PC-3 (cell line): ENCODE data around the gene OPRD1. TPM values are rescaled to one million over a fixed set of nuclear protein-coding genes. Genes with fewer than 3 reads are reported as not detected.

ENCODE experiments used
- ATAC-seq: fragments of 200-7000 bp; cut with Tn5 transposase; 2 replicates; pipeline ENCODE4 v1.9.1; 2020; ENCODE audit warnings: mild to moderate bottlenecking, moderate library complexity
- BruUV-seq: library from RNA; stranded (reverse); fragments of 400-500 nt; replicated peaks from 2 replicates; lab custom pipeline; 2021; lab: Mats Ljungman, UMichigan
- CTCF ChIA-PET: fragments of 300-600 bp; sonication (Branson Sonifier 250); formaldehyde crosslinking; loops from one replicate; lab custom pipeline; 2022; ENCODE audit warnings: antibody characterized with exemption; lab: Charles Lee
- POLR2A ChIA-PET: fragments of 300-600 bp; sonication (Branson Sonifier 250); formaldehyde crosslinking; loops from one replicate; lab custom pipeline; 2022; ENCODE audit warnings: antibody characterized with exemption; ENCODE audit not compliant: unreplicated experiment; lab: Charles Lee
- DNase-seq: peaks from one replicate; pipeline ENCODE4 v3.0.0-alpha.2; 2015
- H2AFZ ChIP-seq: fragments of 300-600 bp; sonication (generic); 2 replicates; pipeline ENCODE4 v1.6.0; 2016; ENCODE audit warnings: antibody characterized with exemption, low read length
- H3F3A ChIP-seq: fragments of 300-600 bp; sonication (generic); one replicate; pipeline ENCODE4 v1.6.0; 2017; ENCODE audit warnings: antibody characterized with exemption, low read length, control low read depth, mild to moderate bottlenecking; ENCODE audit not compliant: unreplicated experiment
- H3K27ac ChIP-seq: fragments of 300-600 bp; sonication (generic); 2 replicates; pipeline ENCODE4 v1.5.1; 2016; ENCODE audit warnings: mild to moderate bottlenecking, low read length
- H3K27me3 ChIP-seq: fragments of 300-600 bp; sonication (generic); 2 replicates; pipeline ENCODE4 v1.6.1; 2016; ENCODE audit warnings: low read length, mixed read lengths
- H3K36me3 ChIP-seq: fragments of 300-600 bp; sonication (generic); 2 replicates; pipeline ENCODE4 v1.6.1; 2016; ENCODE audit warnings: low read depth, mixed run types, low read length, mixed read lengths
- H3K4me1 ChIP-seq: fragments of 300-600 bp; sonication (generic); 2 replicates; pipeline ENCODE4 v1.5.1; 2016; ENCODE audit warnings: low read length; ENCODE audit not compliant: insufficient read depth
- H3K4me2 ChIP-seq: fragments of 300-600 bp; sonication (generic); 2 replicates; pipeline ENCODE4 v1.6.0; 2016; ENCODE audit warnings: low read length
- H3K4me3 ChIP-seq: fragments of 300-600 bp; sonication (generic); 2 replicates; pipeline ENCODE4 v1.5.1; 2016; ENCODE audit warnings: mild to moderate bottlenecking, low read length, mixed read lengths
- H3K79me2 ChIP-seq: fragments of 300-600 bp; sonication (generic); 2 replicates; pipeline ENCODE4 v1.6.1; 2017; ENCODE audit warnings: low read length, mixed read lengths
- H3K9ac ChIP-seq: fragments of 300-600 bp; sonication (generic); 2 replicates; pipeline ENCODE4 v1.6.0; 2016; ENCODE audit warnings: mild to moderate bottlenecking, low read length
- H3K9me2 ChIP-seq: fragments of 300-600 bp; sonication (generic); replicated peaks from 2 replicates; pipeline ENCODE4 v1.6.1; 2016; ENCODE audit warnings: mixed run types, low read length, mixed read lengths
- H3K9me3 ChIP-seq: fragments of 300-600 bp; sonication (generic); 2 replicates; pipeline ENCODE4 v1.6.1; 2016; ENCODE audit warnings: low read length, mixed read lengths
- H4K20me1 ChIP-seq: fragments of 300-600 bp; sonication (generic); 2 replicates; pipeline ENCODE4 v1.6.1; 2016; ENCODE audit warnings: low read length, mixed read lengths
- EZH2 ChIP-seq: fragments of 300-600 bp; sonication (generic); IDR thresholded peaks from one replicate; pipeline ENCODE4 v1.6.1; 2017; ENCODE audit warnings: antibody characterized with exemption, mild to moderate bottlenecking, low read length; ENCODE audit not compliant: unreplicated experiment
- EZH2phosphoT487 ChIP-seq: fragments of 300-600 bp; sonication (generic); IDR thresholded peaks from 2 replicates; pipeline ENCODE4 v1.6.1; 2018; ENCODE audit warnings: mild to moderate bottlenecking, antibody characterized with exemption, low read length, borderline replicate concordance
- intact Hi-C: fragments of 100-400 bp; cut with micrococcal nuclease; formaldehyde crosslinking; loops from 2 replicates; pipeline ENCODE4 v1.9.0; 2023
- total RNA-seq: library from RNA; depleted of rRNA; stranded (reverse); fragments of >200 nt; gene quantifications from 2 replicates; pipeline ENCODE4 v1.2.3, GENCODE V29; 2014
- TF ChIP-seq, protein P1 (sequence below): fragments of 300-600 bp; sonication (generic); conservative IDR thresholded peaks from 2 replicates; pipeline ENCODE4 v1.5.1; 2017; ENCODE audit warnings: antibody characterized with exemption, low read depth, mild to moderate bottlenecking, low read length

The OPRD1 gene
- total RNA-seq, 1 experiment from 2014 or later = not detected

DNA sequence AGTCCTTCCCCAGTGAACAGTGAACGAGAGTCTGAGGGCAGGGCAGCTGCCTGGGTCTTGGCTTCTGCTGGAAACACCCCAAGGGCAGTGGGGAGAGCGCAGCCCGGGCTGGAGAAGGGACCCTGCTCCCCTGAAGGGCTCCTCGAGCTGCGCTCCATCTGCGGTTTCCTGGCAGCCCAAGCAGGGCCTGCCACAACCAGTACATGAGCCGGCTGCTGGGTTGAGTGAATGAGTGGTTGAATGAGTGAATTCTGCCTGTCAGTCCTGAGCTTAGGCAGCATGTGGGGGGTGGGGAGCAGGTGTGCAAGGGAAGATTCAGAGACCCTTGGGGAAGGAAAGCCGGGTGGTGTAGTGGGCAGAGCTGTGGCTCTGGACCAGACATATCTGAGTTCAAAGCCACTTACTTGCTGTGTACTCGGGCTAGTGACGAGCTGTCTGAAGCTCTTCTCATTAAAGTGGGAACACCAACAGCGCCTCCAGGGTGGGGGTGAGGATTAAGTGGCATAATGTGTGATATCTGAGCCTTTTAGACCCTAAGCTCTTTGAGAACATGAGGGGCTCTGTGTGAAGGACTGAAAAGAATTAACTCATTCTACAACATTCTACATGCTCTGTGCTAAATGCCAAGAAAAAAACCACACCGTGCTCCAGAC lies 3.7 kb downstream of the OPRD1 start:
- Histone ChIP-seq H3K4me1 (no peaks in the 10 kb centered on the region), H3K27me3 (peaks cover 47% of the 10 kb centered on the region), H3K9me2 (no peaks in the 10 kb centered on the region), H3K4me3 (no peak overlapping the region), H3K79me2 (no peaks in the 10 kb centered on the region), H3K9me3 (no peaks in the 10 kb centered on the region), H3F3A (no peaks in the 10 kb centered on the region), H2AFZ (no peak overlapping the region), H3K27ac (no peak overlapping the region), H3K4me2 (no peak overlapping the region), H3K9ac (no peak overlapping the region), H3K36me3 (no peaks in the 10 kb centered on the region), H4K20me1 (no peaks in the 10 kb centered on the region)
- no TSS peak for BruUV-seq
- POLR2A ChIA-PET = no interaction called here
- TF ChIP-seq, protein P1, sequence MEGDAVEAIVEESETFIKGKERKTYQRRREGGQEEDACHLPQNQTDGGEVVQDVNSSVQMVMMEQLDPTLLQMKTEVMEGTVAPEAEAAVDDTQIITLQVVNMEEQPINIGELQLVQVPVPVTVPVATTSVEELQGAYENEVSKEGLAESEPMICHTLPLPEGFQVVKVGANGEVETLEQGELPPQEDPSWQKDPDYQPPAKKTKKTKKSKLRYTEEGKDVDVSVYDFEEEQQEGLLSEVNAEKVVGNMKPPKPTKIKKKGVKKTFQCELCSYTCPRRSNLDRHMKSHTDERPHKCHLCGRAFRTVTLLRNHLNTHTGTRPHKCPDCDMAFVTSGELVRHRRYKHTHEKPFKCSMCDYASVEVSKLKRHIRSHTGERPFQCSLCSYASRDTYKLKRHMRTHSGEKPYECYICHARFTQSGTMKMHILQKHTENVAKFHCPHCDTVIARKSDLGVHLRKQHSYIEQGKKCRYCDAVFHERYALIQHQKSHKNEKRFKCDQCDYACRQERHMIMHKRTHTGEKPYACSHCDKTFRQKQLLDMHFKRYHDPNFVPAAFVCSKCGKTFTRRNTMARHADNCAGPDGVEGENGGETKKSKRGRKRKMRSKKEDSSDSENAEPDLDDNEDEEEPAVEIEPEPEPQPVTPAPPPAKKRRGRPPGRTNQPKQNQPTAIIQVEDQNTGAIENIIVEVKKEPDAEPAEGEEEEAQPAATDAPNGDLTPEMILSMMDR = no peak
- TF ChIP-seq EZH2 = no peak
- TF ChIP-seq EZH2phosphoT487 = no peak
- intact Hi-C loops = no loop called here
- CTCF ChIA-PET = interaction anchor here (0.6 kb wide), 1 partner anchor 8 kb away, joined by 3 read pairs; no protein-coding TSS in a partner anchor
- ATAC-seq (no peak), DNase-seq (no peak)

DNA sequence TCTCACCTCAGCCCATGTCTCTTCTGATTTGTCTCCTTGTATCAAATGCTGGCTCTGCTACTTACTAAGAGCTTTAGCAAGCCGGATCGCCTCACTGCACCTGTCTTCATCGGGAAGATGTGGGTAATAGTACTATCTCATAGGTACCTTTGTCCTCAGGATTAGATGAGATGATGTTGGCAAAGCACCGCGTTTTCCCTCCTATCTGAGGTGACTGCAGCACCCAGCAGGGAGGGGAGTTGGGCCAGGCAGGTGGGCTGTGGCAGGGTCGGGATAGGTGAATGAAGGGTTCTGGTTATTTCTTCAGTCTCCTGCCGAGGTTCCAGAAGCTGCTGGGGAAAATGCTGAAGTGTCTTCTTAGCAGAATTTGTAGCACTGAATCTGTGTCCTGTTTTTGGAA lies 5.2 kb downstream of the OPRD1 start:
- Histone ChIP-seq H3K4me1 (no peaks in the 10 kb centered on the region), H3K36me3 (no peaks in the 10 kb centered on the region), H3K9me2 (no peaks in the 10 kb centered on the region), H2AFZ (no peak overlapping the region), H3K27ac (no peak overlapping the region), H3K9ac (no peak overlapping the region), H3K4me2 (no peak overlapping the region), H3K79me2 (no peaks in the 10 kb centered on the region), H3K9me3 (no peaks in the 10 kb centered on the region), H3F3A (no peaks in the 10 kb centered on the region), H3K4me3 (no peak overlapping the region), H3K27me3 (peaks cover 34% of the 10 kb centered on the region), H4K20me1 (no peaks in the 10 kb centered on the region)
- ATAC-seq (no peak), DNase-seq (no peak)
- CTCF ChIA-PET = interaction anchor here (0.6 kb wide), 1 partner anchor 99 kb away, joined by 3 read pairs; no protein-coding TSS in a partner anchor
- POLR2A ChIA-PET = no interaction called here
- BruUV-seq = no TSS peak
- TF ChIP-seq EZH2phosphoT487 = no peak
- TF ChIP-seq EZH2 = no peak
- TF ChIP-seq, protein P1 = no peak
- intact Hi-C loops = no loop called here

DNA sequence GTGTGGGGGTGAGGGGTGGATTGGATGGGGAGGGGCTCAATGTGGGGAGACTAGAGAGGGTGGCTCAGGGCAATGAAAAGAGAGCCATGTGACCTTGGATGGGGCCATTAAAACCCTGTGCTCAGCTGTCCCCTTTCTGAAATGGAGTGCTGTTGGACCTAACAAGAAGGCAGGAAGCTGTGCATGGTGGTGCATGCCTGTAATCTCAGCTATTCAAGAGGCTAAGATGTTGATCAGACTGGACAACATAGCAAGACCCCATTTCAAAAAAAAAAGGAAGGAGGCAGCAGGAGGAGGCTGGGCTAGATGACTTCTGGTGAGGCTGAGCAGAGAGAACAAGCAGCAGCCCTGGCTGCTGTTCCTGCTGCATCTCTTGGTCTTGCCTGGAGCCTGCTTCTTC lies 7.0 kb downstream of the OPRD1 start:
- Histone ChIP-seq H3K9me2 (no peaks in the 10 kb centered on the region), H3K27ac (no peak overlapping the region), H3K4me2 (no peak overlapping the region), H3K36me3 (no peaks in the 10 kb centered on the region), H3K9me3 (no peaks in the 10 kb centered on the region), H4K20me1 (no peaks in the 10 kb centered on the region), H3F3A (no peaks in the 10 kb centered on the region), H2AFZ (no peak overlapping the region), H3K4me3 (no peak overlapping the region), H3K9ac (no peak overlapping the region), H3K79me2 (no peaks in the 10 kb centered on the region), H3K27me3 (peaks cover 16% of the 10 kb centered on the region), H3K4me1 (no peaks in the 10 kb centered on the region)
- no peak for DNase-seq
- no peak for TF ChIP-seq EZH2
- ChIA-PET POLR2A (no interaction called here), CTCF (no interaction called here)
- intact Hi-C loops = no loop called here
- ATAC-seq = no peak
- BruUV-seq = no TSS peak
